HCEC 1CT (cell line): ENCODE results near the gene NEURL1B.
"Not testable (repeated sequence)": the region's sequence is repeated elsewhere in the genome, so short reads cannot be mapped to it uniquely, and the experiment has no call there.

Experiments used
- DNase-seq: peaks from one replicate; pipeline ENCODE4 v3.0.0-alpha.2; 2017

NEURL1B gene

GRCh38 chr5:172658961-172659501 is 18.0 kb downstream of the NEURL1B start:
- DNase-seq = no peak

- no peak for DNase-seq
Observed at GRCh38 chr5:172659570-172659908, 18.5 kb downstream of the NEURL1B start.

DNA sequence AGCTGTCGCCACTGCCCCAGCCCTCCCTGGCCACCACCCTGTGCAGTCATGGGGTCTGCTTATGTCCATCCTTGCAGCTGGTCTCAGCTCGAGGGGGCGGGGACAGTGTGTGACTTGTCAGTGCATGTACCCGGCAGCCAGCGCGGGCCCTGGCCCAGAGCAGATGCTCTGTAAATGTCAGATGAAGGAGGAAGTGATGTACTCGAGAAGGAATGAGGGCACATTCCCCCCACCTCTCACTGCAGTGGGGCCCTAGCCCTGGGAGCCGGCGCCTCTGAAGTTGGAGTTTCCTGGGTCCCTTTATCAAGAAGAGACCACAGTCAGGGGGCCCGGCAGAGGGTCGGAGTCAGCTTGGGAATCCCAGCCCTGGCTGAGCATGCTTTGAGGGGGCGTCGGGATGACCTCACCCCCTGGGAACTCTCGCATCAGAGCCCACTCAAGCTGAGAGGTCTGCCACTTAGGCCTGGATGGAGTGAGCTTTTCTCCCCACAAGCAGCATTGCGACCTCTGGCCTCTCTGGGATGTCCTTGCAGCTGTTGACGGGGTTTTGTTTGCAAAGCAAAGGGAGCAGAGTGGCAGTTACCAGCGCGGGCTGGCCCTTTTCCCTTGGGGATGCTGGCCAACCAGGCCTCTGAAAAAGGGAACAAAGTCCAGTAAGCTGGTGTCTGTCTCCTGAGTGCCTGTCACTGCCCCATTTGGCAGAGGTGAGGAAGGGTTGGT is 19.0 kb downstream of the NEURL1B start:
- DNase-seq = peak; percentile 87

DNA sequence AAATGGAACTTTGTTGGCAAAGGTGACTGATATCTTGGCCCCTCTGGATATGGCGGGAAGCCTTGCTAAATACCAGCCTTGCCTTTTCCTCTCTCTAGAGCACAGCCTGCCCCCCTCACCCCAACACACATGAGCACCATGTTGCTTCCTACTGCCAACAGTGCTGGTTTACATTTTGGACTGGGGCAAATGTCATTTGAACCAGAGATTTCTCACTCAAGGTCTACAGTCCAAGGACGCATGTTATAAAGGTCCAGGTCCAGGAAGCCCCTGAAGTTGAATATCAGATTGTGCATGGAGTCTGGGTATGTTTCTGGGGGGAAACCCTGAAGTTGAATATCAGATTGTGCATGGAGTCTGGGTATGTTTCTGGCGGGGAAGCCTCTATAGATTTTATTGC is 19.9 kb downstream of the NEURL1B start:
- no peak for DNase-seq

- DNase-seq = no peak
Observed at GRCh38 chr5:172661526-172661925, 20.5 kb downstream of the NEURL1B start.

DNA sequence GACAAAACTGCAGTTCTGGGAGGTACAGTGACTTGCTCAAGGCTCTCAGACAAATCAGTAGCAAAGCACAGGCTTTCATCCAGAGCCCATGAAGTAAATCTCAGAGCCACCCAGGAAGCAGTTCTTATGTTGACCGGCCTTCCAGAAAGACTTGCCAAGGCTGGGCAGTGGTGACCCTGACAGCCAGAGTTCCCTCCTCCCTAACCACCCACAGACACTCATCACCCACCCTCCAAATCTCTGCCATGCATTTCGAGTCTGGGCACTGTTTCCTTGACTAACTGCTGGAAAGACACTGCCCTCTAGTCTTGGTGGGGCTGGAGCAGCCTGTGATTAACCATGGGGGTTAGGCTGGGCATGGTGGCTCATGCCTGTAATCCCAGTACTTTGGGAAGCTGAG is 21.5 kb downstream of the NEURL1B start:
- no peak for DNase-seq

GRCh38 chr5:172664018-172664417 is 23.0 kb downstream of the NEURL1B start:
- DNase-seq = no peak

DNA sequence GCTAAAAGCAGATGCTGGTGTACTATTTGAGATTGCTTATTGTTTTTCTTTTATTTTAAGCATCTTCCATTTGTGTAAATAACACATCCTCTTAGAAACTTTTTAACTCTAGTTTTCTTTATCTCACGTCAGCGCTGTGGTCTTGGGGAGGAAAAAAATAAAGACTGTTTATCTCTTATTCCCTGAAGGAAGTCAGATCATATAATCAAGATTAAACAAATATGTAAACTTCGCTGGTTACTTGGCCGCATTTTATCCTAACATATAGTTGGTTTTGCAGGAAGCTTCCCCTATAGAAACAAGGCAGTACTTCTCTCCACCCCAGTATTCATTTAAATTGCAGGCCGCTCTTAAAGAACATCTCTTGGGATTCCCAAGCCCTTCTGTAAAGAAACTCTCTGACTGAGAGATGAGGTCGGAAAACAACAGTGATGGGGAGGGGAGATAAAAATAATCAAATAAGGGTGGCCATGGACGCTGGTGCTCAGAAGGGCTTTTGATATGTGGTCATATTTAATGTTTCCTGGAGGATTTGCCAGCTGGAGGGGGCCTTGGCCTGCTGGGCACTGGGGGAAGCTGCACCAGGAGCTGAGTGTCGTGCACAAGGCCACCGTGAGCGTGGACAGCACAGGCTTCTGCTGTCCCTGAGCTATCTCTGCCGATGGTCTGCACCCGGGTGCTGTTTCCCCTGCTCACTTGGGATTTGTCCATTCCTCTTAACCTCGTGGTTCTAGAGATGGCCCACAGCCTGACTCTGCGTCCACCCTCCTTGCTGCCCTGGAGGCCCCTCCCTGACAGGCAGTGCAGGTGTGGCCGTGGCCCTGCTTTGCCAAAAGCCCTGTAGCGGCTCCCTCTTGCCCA is 23.8 kb downstream of the NEURL1B start:
- no peak for DNase-seq

- no peak for DNase-seq
Observed at GRCh38 chr5:172666251-172666650, 25.2 kb downstream of the NEURL1B start.

DNA sequence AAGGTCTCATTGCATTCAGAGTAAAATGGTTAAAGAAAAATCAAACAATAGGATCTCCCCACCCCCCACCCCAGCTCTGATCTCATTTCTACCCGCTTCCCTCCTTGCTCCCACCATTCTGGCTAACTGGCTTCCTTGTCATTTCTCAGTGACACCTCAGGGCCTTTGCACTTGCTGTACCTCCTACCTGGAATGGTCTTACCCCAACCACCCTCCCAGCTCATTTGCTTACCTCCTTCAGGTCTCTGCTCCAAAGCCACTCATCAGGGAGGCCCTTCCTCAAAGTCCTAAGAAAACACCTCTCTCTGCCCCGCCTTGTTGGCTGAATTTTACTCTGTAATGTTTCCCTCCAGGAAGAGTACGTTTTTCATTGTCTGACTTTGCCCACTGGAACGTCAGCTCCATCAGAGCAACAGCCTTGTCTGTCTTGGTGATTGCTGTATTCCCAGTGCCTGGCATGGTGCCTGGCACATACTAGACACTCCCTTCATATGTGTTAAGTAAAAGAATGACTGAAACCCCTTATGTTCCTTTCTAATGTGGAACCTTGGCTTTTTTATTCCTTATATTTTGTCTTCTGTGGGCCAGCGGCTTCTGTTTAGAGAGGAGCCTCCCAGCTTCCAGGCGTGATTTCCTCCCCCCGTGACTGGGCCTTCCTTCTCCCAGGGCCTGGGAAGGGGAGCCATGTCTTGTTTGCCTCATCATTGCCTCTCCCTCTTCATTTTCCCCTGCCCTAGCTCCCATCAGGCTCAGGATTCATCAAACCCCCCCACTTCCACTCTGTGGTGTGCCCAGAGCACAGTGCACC is 26.9 kb downstream of the NEURL1B start:
- DNase-seq = no peak

- DNase-seq = no peak
Observed at GRCh38 chr5:172668594-172669071, 27.6 kb downstream of the NEURL1B start.

- no peak for DNase-seq
Observed at GRCh38 chr5:172669386-172670004, 28.4 kb downstream of the NEURL1B start.

- no peak for DNase-seq
Observed at GRCh38 chr5:172670005-172670402, 28.9 kb downstream of the NEURL1B start.

GRCh38 chr5:172670444-172670843 is 29.4 kb downstream of the NEURL1B start:
- no peak for DNase-seq

DNA sequence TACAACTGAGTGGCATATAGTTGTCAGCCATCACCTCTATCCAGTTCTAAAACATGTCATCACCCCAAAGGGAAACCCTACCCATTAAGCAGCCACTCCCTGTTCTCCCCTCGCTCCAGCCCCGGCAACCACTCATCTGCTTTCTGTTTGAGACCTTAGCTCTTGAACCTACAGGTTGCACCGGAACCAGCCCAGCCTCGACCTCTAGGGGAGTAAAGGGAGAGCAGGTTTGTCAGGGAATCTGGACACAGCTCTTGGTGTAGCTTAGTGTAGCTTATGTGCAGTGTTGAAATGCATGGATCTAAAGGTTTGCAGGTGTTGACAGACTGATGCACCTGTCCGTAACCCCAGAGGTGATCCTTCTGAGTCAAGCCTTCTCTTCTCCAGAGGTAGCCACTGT is 30.0 kb downstream of the NEURL1B start:
- no peak for DNase-seq

DNA sequence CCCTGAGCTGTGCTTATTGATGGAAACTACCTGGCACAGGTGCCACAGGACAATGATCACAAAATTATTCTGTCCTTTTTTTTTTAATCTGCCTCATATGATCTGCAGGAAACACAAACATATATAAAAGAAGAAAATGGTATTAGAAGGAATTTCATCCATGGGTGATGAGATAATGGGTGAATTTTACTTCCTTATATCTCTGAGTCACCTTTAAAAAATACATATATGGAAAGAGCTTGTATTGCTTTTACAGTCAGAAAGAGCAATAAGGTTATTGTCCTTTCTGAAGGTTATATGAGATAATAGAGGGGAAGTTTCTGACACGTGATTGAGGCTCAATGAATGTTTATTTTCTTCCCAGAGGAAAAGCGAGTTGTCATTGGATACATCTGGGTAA is 31.6 kb downstream of the NEURL1B start:
- no peak for DNase-seq

DNA sequence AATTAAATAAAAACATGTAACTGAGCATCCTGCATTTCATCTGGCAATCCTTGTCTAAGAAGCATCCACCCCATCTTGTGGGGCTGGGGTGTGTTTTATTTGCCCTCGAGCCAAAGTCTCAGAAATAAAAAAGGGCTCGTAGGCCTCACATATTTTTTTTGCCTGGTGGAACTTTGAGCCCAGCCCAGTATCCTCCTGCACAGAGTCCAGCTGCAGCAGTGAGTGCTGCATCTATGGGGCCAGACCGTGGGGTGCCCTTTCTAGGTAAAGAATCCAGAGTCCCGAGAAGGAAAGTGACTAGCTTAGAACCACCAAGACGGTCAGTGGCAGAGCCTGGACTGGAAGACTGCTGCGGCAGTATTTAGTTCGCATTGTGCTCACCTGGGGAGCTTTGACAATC is 33.1 kb downstream of the NEURL1B start:
- no peak for DNase-seq

- DNase-seq = no peak
Observed at GRCh38 chr5:172676914-172677475, 35.9 kb downstream of the NEURL1B start.

DNA sequence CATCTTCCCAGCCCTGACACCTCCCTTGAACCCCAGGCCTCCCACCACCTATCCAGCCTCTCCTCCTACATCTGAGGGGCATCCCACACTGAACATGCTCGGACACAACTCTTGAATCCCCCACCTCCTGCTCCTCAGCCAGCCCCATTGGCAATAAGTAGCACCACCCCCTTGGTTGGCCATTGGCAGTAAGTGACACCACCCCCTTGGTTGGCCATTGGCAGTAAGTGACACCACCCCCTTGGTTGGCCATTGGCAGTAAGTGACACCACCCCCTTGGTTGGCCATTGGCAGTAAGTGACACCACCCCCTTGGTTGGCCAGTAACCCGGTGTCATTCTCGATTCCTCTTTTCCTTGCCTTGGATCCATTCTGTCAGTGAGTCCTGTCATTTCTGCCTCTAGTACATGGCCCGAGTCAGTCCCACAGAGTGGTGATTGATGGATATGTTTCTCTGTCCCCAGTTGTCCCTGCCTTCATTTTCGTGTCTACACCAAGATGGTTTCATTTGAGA is 37.4 kb downstream of the NEURL1B start:
- DNase-seq = not testable (repeated sequence)

GRCh38 chr5:172678902-172679301 is 37.8 kb downstream of the NEURL1B start:
- DNase-seq = no peak

DNA sequence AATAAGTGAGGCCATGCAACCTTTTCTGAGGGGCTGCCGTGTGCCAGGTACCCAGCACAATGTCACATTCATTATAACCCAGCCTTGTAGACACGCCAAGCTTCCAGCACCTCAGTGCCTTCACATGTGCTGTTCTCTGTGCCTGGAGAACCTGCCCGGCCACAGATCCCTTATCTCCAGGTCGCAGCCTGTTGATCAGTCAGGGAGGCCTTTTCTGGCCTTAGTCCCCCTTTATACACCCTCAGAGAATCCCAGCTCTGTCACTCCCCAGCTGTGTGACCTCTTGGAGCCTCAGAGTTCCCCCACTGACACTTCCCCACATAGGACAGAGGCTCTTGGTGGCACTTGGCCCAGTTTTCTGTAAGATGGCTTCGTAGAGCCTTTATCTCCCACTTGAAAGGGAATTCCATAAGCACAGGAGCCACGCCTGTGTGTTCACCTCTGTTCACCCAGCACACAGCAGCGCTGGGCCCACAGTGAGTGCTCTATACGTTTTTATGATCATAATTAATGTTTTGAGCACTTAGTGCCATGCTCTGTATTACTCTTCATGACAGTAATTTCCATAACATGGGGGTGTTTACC is 38.7 kb downstream of the NEURL1B start:
- DNase-seq = no peak

DNA sequence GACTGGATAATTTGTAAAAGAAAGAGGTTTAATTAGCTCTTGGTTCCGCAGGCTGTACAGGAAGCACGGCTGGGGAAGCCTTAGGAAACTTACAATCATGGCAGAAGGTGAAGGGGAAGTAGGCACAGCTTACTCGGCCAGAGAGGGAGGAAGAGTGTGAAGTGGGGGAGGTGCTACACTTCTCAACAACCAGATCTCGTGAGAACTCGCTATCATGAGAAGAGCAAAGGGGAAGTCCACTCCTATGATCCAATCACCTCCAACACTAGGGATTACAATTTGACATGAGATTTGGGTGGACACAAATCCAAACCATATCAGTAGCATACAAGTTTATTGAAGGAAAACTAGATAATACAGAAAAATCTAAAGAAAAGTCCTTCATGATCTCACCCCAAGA is 39.9 kb downstream of the NEURL1B start:
- DNase-seq = no peak
